Measurements from ENCODE around the gene SLX9. TPM values are rescaled to one million over a fixed set of nuclear protein-coding genes. Genes with fewer than 3 reads are reported as not detected.

SLX9 gene
- total RNA-seq, 1 experiment from 2014 or later = 74.3 TPM

- H3K56ac ChIP-seq (ENCODE audit: insufficient read length, low read depth, low read length) = no peak overlapping the region
- no peak overlapping the region for H2BK5ac ChIP-seq (ENCODE audit: insufficient read length, low read length)
- Mint-ChIP-seq H3K4me3 (no peak overlapping the region), H3K27me3 (ENCODE audit: low read depth) (peaks cover 67% of the 10 kb centered on the region), H3K27ac (no peak overlapping the region), H3K36me3 (ENCODE audit: insufficient read depth in 1 of 3, low read depth in 3 of 3) (no peaks in the 10 kb centered on the region; a peak in 1 of 7 replicates), H3K4me1 (peaks cover 17 to 38% of the 10 kb centered on the region in 2 experiments), H3K9me3 (no peaks in the 10 kb centered on the region; a peak in 1 of 5 replicates)
- H4K5ac ChIP-seq (ENCODE audit: insufficient read length, low read depth, low read length) = no peak overlapping the region
- no peak overlapping the region for H3K4ac ChIP-seq (ENCODE audit: low read depth, low read length)
- no peak overlapping the region for H4K8ac ChIP-seq (replicated peaks; ENCODE audit: insufficient read length, low read depth, low read length)
- no peak overlapping the region for H2AFZ ChIP-seq (ENCODE audit: low read length)
- no peak overlapping the region for H2BK15ac ChIP-seq (ENCODE audit: low read depth, low read length)
- H3K18ac ChIP-seq (ENCODE audit: insufficient read length, low read depth, low read length) = no peak overlapping the region
- no peaks in the 10 kb centered on the region for H3K9me3 ChIP-seq (ENCODE audit: control insufficient read depth, low read depth, low read length)
- no peak overlapping the region for H2AK5ac ChIP-seq (ENCODE audit: insufficient read length, low read length)
- no peaks in the 10 kb centered on the region for H3K79me1 ChIP-seq (ENCODE audit: insufficient read depth, low read depth, low read length, poor library complexity, severe bottlenecking)
- no peak overlapping the region for H4K91ac ChIP-seq (ENCODE audit: insufficient read length, low read depth, low read length)
- H3K23me2 ChIP-seq (ENCODE audit: insufficient read length, low read depth, low read length, poor library complexity, severe bottlenecking) = no peaks in the 10 kb centered on the region
- no peak for DNase-seq
- H2BK12ac ChIP-seq (ENCODE audit: insufficient read length, low read depth, low read length) = no peak overlapping the region
- H3K27me3 ChIP-seq (ENCODE audit: insufficient read depth, low read length) = peaks cover 44% of the 10 kb centered on the region; the same call in 1 of the 2 replicates
- no peak overlapping the region for H3T11ph ChIP-seq (ENCODE audit: low read length)
- no peak overlapping the region for H3K9ac ChIP-seq (ENCODE audit: extremely low read depth, insufficient read length, low read length)
- H4K20me1 ChIP-seq (ENCODE audit: control insufficient read depth, insufficient read depth, insufficient read length) = no peaks in the 10 kb centered on the region
- H3K4me2 ChIP-seq (ENCODE audit: insufficient read depth, insufficient read length, low read length) = no peak overlapping the region
- H2BK120ac ChIP-seq (ENCODE audit: low read depth, low read length, poor library complexity, severe bottlenecking) = no peak overlapping the region
- H3K27ac ChIP-seq (ENCODE audit: insufficient read length, low read depth, low read length) = no peak overlapping the region
- WGBS (ENCODE audit: extremely low coverage, insufficient read length, low lambda C conversion rate) = 100% methylated on average over 3 of the region's 10 CpGs
- H3K23ac ChIP-seq (ENCODE audit: insufficient read length, low read depth, low read length) = no peak overlapping the region
- H3K79me2 ChIP-seq (ENCODE audit: insufficient read depth, low read length) = no peaks in the 10 kb centered on the region
- H2BK20ac ChIP-seq (ENCODE audit: low read depth, low read length, poor library complexity, severe bottlenecking) = no peak overlapping the region
- TF ChIP-seq CTCF (conservative IDR thresholded peaks at IDR 0.05) = no peak
- peaks cover 6% of the 10 kb centered on the region; the same call in 1 of the 2 replicates for H3K4me1 ChIP-seq (ENCODE audit: insufficient read depth, low read length)
- H3K14ac ChIP-seq (ENCODE audit: insufficient read depth, low read length) = no peak overlapping the region
These were observed 16.2 kb upstream of the SLX9 start for GRCh38 chr21:44923480-44924084.
